ENCODE measurements around the gene FMO2.

GRCh38 chr1:171140401-171140800 lies 44.7 kb upstream of the FMO2 start:
- TF ChIP-seq CTCF (IDR thresholded peaks at IDR 0.05; ENCODE audit: low read length) (no peak), EZH2 (optimal IDR thresholded peaks at IDR 0.05; ENCODE audit: low read depth, low read length) (no peak), EZH2phosphoT487 (IDR thresholded peaks at IDR 0.05; ENCODE audit: low read length) (no peak)
